NK-92 (cell line): Measurements from ENCODE around the gene ZMAT2.
"Not testable (repeated sequence)": the region's sequence is repeated elsewhere in the genome, so short reads cannot be mapped to it uniquely, and the experiment has no call there.

ENCODE experiments used
- DNase-seq: peaks from one replicate; lab custom pipeline; 2025; ENCODE audit not compliant: unreplicated experiment; lab: John Stamatoyannopoulos, UW

ZMAT2 gene

DNA sequence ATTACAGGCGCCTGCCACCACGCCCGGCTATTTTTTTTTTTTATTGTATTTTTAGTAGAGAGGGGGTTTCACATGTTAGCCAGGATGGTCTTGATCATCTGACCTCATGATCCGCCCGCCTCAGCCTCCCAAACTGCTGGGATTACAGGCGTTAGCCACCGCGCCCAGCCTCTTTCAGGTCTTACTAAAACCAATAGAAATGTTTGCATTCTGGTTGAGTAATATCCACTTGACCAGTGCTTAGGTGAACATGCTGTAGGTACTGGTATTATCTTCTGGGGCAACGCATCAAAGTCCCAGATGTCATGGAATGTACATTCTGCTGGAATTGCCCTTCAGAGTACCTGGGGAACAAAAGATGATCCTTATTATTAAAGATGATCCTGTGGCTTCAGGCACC lies 8.5 kb downstream of the ZMAT2 start:
- DNase-seq: not testable (repeated sequence)

DNA sequence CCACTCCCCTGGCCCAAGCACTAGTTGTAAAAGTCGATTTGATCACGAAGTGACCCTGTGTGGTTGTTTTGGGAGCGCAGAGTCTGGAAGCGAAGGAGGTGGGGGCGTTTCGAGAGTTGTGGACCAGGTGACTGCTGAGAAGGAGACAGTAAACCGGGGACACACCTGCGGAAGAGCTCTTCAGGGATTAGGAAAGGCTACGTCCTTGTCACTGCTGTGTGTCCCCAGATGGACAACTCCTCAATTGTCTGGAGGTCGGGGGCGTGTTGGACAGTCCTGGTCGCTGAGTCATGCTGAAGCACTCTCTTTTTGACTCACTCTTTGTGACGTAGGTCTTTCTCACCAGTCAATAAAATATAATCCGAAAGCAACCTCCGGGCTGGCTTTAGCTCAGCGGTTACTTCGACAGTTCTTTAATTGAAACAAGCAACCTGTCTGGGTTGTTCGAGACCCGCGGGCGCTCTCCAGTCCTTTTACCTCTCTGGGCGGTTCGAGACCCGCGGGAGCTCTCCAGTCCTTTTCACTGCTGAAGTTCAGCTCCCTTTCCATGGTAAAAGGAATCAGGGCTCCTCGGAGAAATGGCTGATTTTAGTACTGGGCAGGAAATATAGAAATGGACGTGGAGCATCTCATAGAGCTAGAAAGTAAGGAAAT lies 10.8 kb downstream of the ZMAT2 start:
- DNase-seq: no peak

GRCh38 chr5:140711794-140712193 lies 11.5 kb downstream of the ZMAT2 start:
- DNase-seq: no peak

DNA sequence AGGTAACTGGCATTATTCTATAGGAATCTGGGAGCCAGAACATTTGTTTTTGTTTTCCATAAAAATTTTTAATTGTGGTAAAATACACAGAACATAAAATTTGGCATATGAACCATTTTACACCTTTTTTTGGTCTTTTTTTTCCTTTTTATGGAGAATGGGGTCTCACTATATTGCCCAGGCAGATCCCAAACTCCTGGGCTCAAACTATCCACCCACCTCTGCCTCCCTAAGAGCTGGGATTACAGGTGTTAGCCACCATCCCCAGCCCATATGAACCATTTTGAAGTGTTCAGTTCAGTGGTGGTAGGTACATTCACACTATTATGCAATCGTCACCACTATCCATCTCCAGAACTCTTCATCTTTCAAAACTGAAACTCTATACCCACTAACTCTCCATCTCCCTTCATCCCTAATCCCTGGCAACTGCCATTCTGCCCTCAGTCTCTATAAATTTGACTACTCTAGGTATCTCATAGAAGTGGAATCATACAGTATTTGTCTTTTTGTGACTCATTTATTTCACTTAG lies 13.4 kb downstream of the ZMAT2 start:
- DNase-seq: no peak

GRCh38 chr5:140716238-140716637 lies 16.0 kb downstream of the ZMAT2 start:
- DNase-seq: not testable (repeated sequence)

GRCh38 chr5:140718266-140718592 lies 18.0 kb downstream of the ZMAT2 start:
- no peak for DNase-seq

GRCh38 chr5:140720738-140721137 lies 20.5 kb downstream of the ZMAT2 start:
- DNase-seq: not testable (repeated sequence)

DNA sequence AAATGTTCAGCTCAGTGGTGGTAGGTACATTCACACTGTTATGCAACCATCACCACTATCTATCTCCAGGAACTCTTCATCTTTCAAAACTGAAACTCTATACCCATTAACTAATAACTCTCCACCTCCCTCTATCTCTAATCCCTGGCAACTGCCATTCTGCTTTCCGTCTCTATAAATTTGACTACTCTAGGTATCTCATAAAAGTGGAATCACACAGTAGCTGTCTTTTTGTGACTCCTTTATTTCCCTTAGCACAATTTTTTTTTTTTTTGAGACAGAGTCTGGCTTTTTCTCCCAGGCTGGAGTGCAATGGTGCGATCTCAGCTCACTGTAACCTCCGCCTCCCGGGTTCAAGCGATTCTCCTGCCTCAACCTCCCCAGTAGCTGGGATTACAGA lies 21.1 kb downstream of the ZMAT2 start:
- not testable (repeated sequence) for DNase-seq

DNA sequence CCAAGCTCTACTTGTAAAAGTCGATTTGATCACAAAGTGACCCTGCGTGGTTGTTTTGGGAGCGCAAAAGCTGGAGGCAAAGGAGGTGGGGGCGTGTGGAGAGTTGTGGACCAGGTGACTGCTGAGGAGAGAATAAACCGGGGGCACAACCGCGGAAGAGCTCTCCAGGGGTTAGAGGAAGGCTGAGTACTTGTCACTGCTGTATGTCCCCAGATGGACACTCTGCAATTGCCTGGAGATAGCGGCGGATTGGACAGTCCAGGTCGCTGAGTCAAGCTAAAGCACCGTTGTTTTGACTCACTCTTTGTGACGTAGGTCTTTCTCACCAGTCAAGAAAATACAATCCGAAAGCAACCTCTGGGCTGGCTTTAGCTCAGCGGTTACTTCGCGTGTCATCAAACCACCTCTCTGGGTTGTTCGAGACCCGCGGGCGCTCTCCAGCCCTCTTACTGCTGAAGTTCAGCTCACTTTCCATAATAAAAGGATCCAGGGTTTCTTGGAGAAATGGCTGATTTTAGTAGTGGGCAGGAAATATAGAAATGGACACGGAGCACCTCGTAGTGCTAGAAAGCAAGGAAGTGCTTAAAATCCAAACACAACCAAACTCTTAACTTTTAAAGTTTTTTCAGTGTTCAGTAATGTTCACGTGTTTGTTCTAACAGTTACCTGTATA lies 25.7 kb downstream of the ZMAT2 start:
- DNase-seq: no peak

DNA sequence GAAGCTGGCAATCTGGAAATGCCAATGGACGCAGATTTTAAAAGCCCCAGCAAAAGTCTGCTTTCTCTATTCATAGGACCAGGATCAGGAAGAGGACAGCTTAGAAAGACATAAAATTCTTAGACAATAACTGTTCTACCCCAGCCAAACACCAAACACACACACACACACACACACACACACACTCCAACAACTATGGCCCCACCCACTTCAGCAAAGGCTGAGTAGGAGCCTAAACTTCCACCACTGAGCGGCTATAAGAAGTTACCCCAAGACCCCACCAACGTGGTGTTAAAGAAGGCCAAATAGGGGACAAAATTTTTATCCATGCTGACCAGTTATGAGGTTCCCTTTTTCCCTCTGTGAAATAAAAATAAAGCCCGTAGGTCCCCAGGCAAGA lies 32.9 kb downstream of the ZMAT2 start:
- no peak for DNase-seq

DNA sequence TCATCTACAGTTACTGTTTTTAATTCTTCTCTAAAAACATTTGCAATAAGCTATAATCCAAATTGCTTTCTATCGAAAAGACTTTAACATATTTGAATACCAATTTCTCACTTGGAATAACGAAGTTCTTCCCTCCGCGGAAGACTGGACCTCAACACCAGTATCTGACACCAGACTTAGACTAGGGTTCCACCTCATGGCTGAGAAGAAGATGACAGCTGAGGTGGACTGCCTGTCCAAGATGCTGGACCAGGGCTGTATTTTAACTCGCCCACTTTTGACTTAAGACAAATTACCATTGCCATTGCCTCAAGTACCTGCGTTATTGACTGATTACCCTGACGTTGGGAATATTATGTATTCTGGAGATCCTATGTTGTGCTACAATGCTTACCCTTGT lies 34.1 kb downstream of the ZMAT2 start:
- DNase-seq: no peak

DNA sequence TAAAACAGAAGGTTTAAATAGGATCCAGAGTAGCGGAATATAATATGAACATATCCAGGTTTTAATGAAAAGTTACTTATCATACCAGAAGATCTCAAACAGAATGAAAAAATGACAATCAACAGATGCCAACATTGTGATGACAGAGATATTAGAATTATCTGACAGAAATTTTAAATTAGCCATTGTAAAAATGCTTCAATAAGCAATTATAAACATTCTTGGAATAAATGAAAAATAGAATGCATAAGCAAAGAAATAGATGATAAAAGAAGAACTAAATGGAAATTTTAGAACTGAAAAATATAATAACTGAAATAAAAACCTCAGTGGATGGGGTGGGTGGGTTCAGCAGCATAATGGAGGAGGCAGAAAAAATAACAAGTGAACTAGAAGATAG lies 37.2 kb downstream of the ZMAT2 start:
- no peak for DNase-seq

- no peak for DNase-seq
Measured at GRCh38 chr5:140741967-140742366, 41.7 kb downstream of the ZMAT2 start.

DNA sequence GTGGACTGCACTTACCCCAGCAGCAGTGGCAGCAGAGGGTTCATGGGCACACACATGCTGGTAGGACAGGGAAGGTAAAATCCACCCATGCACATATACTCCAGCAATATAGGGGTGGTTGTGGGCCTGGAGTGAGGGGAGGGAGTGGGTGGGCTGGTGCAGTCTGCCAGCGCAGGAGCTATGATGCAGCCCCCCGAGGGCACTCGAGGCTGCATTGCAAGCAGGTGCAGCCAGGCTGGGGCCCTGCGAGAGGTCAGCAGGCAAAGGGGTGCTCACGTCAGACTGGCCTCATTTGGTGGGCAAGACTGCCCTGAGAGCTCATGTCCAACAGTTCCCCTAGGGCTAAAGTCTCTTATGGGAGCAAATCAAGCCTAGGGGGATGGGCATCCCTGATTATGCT lies 53.3 kb downstream of the ZMAT2 start:
- no peak for DNase-seq
